Testis (tissue), 5 donors: ENCODE measurements around the gene EPGN. TPM values are rescaled to one million over a fixed set of nuclear protein-coding genes. Genes with fewer than 3 reads are reported as not detected.
A peak's percentile ranks its signal among the peaks of the same experiment; 100 is the strongest.

Experiments
- DNase-seq: peaks from one replicate; pipeline ENCODE4 v3.0.0-alpha.2; 2019
- H3K27ac ChIP-seq, 2 donors: fragments of 200-600 bp; sonication (generic); one replicate each; pipeline ENCODE4 v1.5.1; 2019
- H3K27me3 ChIP-seq: fragments of 200-600 bp; sonication (generic); one replicate; pipeline ENCODE4 v1.5.1; 2019
- H3K36me3 ChIP-seq: fragments of 200-600 bp; sonication (generic); one replicate; pipeline ENCODE4 v1.5.1; 2017; ENCODE audit warnings: low read depth; ENCODE audit errors: missing control alignments
- H3K4me1 ChIP-seq: fragments of 200-600 bp; sonication (generic); one replicate; pipeline ENCODE4 v1.5.1; 2019
- H3K4me3 ChIP-seq, 2 donors: fragments of 200-600 bp; sonication (generic); one replicate each; pipeline ENCODE4 v1.5.1; 2017 to 2019
- H3K9me3 ChIP-seq: fragments of 200-600 bp; sonication (generic); one replicate; pipeline ENCODE4 v1.5.1; 2017
- CTCF ChIP-seq, 3 experiments: fragments of 450-650 bp in 2 of 3; fragments of 200-600 bp in 1 of 3; sonication (generic) in 1 of 3; IDR thresholded peaks; one replicate each; pipeline ENCODE4 v1.5.1; 2016 to 2019; ENCODE audit warnings: antibody characterized with exemption in 3 of 3, mild to moderate bottlenecking in 2 of 3, moderate library complexity in 1 of 3
- POLR2A ChIP-seq: fragments of 450-650 bp; IDR thresholded peaks from one replicate; pipeline ENCODE4 v1.6.1; 2017; ENCODE audit warnings: antibody characterized with exemption, mild to moderate bottlenecking, moderate library complexity
- WGBS, 2 donors: methylation state at CpG; one replicate each; pipeline ENCODE4 v1.1.5; 2018; 5-methylcytosine and 5-hydroxymethylcytosine counted together
- intact Hi-C: fragments of 100-400 bp; cut with DNase I; formaldehyde crosslinking; loops from one replicate; pipeline ENCODE4 v1.15.1; 2023; ENCODE audit warnings: low total_unique reads
- long read RNA-seq, 2 donors: transcript quantifications; one replicate each; lab custom pipeline, GENCODE V29; 2026
- polyA plus RNA-seq: library from polyadenylated mRNA; stranded (reverse); fragments of 350-450 nt; fragmentation: Illumina TruSeq; extraction: RNeasy Lipid Tissue Mini Kit (QIAGEN cat#74804); gene quantifications from one replicate; pipeline ENCODE4 v1.2.3, GENCODE V29; 2014; ENCODE audit warnings: low read depth, low replicate concordance; ENCODE audit not compliant: insufficient read depth
- total RNA-seq, 2 donors: library from RNA; depleted of rRNA; stranded (reverse); fragments of >200 nt; gene quantifications; one replicate each; pipeline ENCODE4 v1.2.3, GENCODE V29; 2016

Gene EPGN
- under 1 TPM in 1 of 2 donors, not detected in 1; 0.25 TPM for total RNA-seq
- polyA plus RNA-seq: 1.7 TPM
- long read RNA-seq, donor 1: 0 reads
- long read RNA-seq, donor 2: 0 reads

- H3K36me3 ChIP-seq: no peaks in the 10 kb centered on the region
- H3K27ac ChIP-seq: no peak within 1 kb of the TSS
- H3K4me3 ChIP-seq: no peak within 1 kb of the TSS
- no peak for DNase-seq
- TF ChIP-seq CTCF (IDR thresholded peaks at IDR 0.05): no peak
- TF ChIP-seq POLR2A: no peak
- no peaks in the 10 kb centered on the region for H3K27me3 ChIP-seq
- intact Hi-C loops: no loop called here
- 79 to 81% methylated on average over 5 of the region's 5 CpGs for WGBS, 2 donors
- H3K4me1 ChIP-seq: no peaks in the 10 kb centered on the region
- no peaks in the 10 kb centered on the region for H3K9me3 ChIP-seq
Observed at GRCh38 chr4:74308215-74308614, at the start of gene EPGN. Gene EPGN (plus strand): TSS chr4:74308470. CDS start chr4:74308534, 64 bp downstream.

- Histone ChIP-seq H3K4me1 (peaks cover 4% of the 10 kb centered on the region), H3K4me3 (no peak overlapping the region), H3K27me3 (no peaks in the 10 kb centered on the region), H3K27ac (no peak overlapping the region), H3K36me3 (no peaks in the 10 kb centered on the region), H3K9me3 (no peaks in the 10 kb centered on the region)
- WGBS, 2 donors: 69 to 71% methylated on average over 1 of the region's 1 CpG
- peak; percentile 78 for DNase-seq
- no peak for TF ChIP-seq CTCF (IDR thresholded peaks at IDR 0.05)
- intact Hi-C loops: no loop called here
Observed at GRCh38 chr4:74258963-74259362, 49.3 kb upstream of the EPGN start.

- Histone ChIP-seq H3K36me3 (no peaks in the 10 kb centered on the region), H3K4me3 (no peak overlapping the region), H3K27me3 (no peaks in the 10 kb centered on the region), H3K9me3 (no peaks in the 10 kb centered on the region), H3K4me1 (peaks cover 4% of the 10 kb centered on the region), H3K27ac (peak overlapping the region in 1 of 2 donors; percentile 55)
- no peak for DNase-seq
- WGBS, 2 donors: 56 to 92% methylated on average over 1 of the region's 1 CpG
- intact Hi-C loops: no loop called here
- no peak for TF ChIP-seq POLR2A
- no peak for TF ChIP-seq CTCF (IDR thresholded peaks at IDR 0.05)
Observed at GRCh38 chr4:74260036-74260435, 48.2 kb upstream of the EPGN start.

- no peaks in the 10 kb centered on the region for H3K36me3 ChIP-seq
- no peaks in the 10 kb centered on the region for H3K9me3 ChIP-seq
- H3K4me3 ChIP-seq: no peak overlapping the region
- TF ChIP-seq CTCF (IDR thresholded peaks at IDR 0.05): no peak
- TF ChIP-seq POLR2A: no peak
- intact Hi-C loops: no loop called here
- no peak overlapping the region for H3K27ac ChIP-seq
- H3K4me1 ChIP-seq: peaks cover 4% of the 10 kb centered on the region
- H3K27me3 ChIP-seq: no peaks in the 10 kb centered on the region
- no peak for DNase-seq
Observed at GRCh38 chr4:74262522-74262921, 45.7 kb upstream of the EPGN start.

GRCh38 chr4:74263551-74263950 lies 44.7 kb upstream of the EPGN start:
- intact Hi-C loops: no loop called here
- Histone ChIP-seq H3K4me3 (no peak overlapping the region), H3K4me1 (peaks cover 4% of the 10 kb centered on the region), H3K9me3 (no peaks in the 10 kb centered on the region), H3K36me3 (no peaks in the 10 kb centered on the region), H3K27ac (no peak overlapping the region), H3K27me3 (no peaks in the 10 kb centered on the region)
- DNase-seq: no peak
- TF ChIP-seq POLR2A (no peak), CTCF (IDR thresholded peaks at IDR 0.05) (no peak)
